Brain microvascular endothelial cell (primary cell): ENCODE data around the gene CCL15.
"Not testable (repeated sequence)": the region's sequence is repeated elsewhere in the genome, so short reads cannot be mapped to it uniquely, and the experiment has no call there.

Source experiments
- DNase-seq: peaks from one replicate; pipeline ENCODE4 v3.0.0-alpha.2; 2020
- H3K27ac ChIP-seq: fragments of 250-450 bp; sonication (Bioruptor Pico); 2 replicates; pipeline ENCODE4 v1.5.1; 2020; ENCODE audit warnings: mild to moderate bottlenecking, moderate library complexity
- H3K27me3 ChIP-seq: fragments of 250-450 bp; sonication (Bioruptor Pico); replicated peaks from 2 replicates; pipeline ENCODE4 v1.5.1; 2020; ENCODE audit warnings: mild to moderate bottlenecking
- H3K36me3 ChIP-seq: fragments of 250-450 bp; sonication (Bioruptor Pico); replicated peaks from 2 replicates; pipeline ENCODE4 v1.5.1; 2020; ENCODE audit warnings: mild to moderate bottlenecking
- H3K4me3 ChIP-seq: 2 replicates; pipeline ENCODE4 v1.5.1; 2011; ENCODE audit warnings: low read depth, mild to moderate bottlenecking, control low read depth, low read length, moderate library complexity
- in situ Hi-C: cut with HindIII; loops from 2 replicates; pipeline ENCODE4 v1.10.0; 2017; ENCODE audit warnings: low sequenced_read_pairs, low pct_ligation_motif_present
- TF ChIP-seq, protein P1 (sequence below): IDR thresholded peaks from 2 replicates; pipeline ENCODE4 v1.5.1; 2011; ENCODE audit warnings: low read depth, mild to moderate bottlenecking, moderate library complexity, low read length, control low read depth, inconsistent platforms; ENCODE audit errors: missing control alignments

CCL15 gene

DNA sequence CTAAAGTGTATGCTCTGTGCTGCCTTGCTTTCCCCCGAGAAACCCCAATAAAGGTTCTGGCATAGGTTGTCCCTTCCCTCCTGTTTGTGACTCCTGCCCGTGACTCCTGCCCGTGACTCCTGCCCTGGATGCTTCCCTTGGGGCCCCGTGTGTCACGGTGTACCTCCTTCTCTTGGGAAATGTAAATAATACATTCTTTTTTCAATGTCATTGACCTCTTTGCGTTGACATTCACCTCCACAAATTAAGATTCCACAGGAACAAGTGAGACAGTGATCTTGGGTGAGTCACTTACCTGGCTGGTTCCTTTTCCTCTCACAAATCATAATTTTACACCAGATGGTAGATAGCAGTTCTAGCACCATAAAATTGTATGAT lies 632 bp downstream of the CCL15 start:
- in situ Hi-C loops: no loop called here
- DNase-seq: no peak
- Histone ChIP-seq H3K27ac (no peak overlapping the region), H3K36me3 (no peaks in the 10 kb centered on the region), H3K4me3 (no peak overlapping the region), H3K27me3 (no peaks in the 10 kb centered on the region)
- TF ChIP-seq, protein P1, sequence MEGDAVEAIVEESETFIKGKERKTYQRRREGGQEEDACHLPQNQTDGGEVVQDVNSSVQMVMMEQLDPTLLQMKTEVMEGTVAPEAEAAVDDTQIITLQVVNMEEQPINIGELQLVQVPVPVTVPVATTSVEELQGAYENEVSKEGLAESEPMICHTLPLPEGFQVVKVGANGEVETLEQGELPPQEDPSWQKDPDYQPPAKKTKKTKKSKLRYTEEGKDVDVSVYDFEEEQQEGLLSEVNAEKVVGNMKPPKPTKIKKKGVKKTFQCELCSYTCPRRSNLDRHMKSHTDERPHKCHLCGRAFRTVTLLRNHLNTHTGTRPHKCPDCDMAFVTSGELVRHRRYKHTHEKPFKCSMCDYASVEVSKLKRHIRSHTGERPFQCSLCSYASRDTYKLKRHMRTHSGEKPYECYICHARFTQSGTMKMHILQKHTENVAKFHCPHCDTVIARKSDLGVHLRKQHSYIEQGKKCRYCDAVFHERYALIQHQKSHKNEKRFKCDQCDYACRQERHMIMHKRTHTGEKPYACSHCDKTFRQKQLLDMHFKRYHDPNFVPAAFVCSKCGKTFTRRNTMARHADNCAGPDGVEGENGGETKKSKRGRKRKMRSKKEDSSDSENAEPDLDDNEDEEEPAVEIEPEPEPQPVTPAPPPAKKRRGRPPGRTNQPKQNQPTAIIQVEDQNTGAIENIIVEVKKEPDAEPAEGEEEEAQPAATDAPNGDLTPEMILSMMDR: no peak

DNA sequence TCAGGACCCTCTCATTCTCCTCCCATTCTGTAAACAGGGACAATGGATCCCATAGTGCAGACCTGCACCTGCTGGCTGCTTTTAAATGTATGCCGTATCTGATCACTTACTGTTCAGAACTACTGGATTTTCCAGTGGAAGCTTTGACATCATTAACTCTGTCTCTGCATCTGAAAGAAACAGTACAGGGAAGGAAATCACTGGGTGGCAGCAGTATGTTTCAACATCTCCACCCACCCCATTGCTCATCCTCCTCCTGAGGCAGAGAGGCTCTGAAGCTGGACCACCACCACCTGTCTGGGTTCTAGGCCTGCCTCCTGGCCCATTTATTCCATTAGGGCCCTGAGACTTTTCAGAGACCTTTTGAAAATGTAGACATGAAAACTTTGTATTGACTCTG lies 2.6 kb downstream of the CCL15 start:
- TF ChIP-seq, protein P1: no peak
- no peaks in the 10 kb centered on the region for H3K27me3 ChIP-seq
- no peak overlapping the region for H3K4me3 ChIP-seq
- in situ Hi-C loops: no loop called here
- no peak for DNase-seq
- no peaks in the 10 kb centered on the region for H3K36me3 ChIP-seq
- no peak overlapping the region for H3K27ac ChIP-seq

DNA sequence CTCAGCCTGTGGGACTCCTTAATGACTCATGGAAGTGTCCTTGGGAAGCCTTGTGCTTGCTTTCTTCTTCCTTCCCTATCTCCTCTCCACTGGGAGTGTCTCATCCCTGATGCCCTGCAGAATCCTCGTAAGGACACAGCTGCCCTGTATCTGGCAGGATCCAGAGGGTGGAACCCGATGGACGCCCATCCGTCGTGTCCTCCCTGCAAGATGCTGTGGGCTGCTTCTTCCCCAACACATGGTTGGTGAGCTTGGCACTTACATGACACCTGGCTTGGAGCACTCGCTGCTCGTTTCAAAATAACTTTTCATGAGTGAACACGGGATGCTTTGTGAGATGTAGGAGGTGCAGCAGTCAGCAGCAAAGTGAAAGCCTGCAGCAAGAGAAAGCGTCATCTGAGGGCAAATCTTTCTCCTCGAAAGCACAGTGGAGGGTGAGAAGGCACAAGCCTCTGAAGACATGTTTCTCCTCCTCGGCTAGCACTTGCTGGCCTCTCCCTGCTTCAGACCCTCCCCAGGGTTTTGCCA lies 3.3 kb downstream of the CCL15 start:
- no peak overlapping the region for H3K27ac ChIP-seq
- in situ Hi-C loops: no loop called here
- no peak for DNase-seq
- no peak overlapping the region for H3K4me3 ChIP-seq
- no peaks in the 10 kb centered on the region for H3K36me3 ChIP-seq
- TF ChIP-seq, protein P1: no peak
- H3K27me3 ChIP-seq: no peaks in the 10 kb centered on the region

DNA sequence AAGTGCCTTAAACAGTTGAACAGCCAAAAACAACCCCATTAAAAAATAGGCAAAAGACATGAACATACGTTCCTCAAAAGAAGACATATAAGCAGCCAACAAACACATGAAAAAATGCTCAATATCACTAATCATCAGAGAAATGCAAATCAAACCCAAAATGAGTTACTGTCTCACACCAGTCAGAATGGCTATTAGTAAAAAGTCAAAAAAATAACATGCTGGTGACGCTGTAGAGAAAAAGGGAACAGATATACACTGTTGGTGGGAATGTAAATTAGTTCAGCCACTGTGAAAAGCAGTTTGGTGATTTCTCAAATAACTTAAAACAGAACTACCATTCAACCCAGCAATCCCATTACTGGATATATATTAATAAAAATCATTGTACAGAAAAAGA lies 6.0 kb downstream of the CCL15 start:
- H3K27ac ChIP-seq, H3K36me3 ChIP-seq, H3K27me3 ChIP-seq, H3K4me3 ChIP-seq, DNase-seq, in situ Hi-C loops: not testable (repeated sequence)

DNA sequence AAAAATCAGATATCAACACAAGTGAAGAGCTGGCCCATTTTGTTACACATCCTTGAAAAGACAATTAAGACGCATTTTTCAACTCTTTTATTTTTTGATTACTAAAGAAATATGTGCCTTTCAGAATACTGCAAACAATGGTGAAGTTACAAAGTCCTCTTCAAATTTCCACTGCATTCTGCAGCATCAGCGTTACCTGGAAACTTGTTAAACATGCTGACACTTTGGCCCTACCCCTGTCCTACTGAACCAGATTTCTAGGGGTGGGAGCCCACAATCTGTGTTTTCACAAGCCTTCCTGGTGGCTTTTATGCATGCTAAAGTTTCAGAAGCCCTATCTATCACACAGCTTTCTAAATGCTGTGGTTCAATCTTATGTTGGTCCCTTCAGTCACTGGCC lies 10.3 kb downstream of the CCL15 start:
- Histone ChIP-seq H3K27ac (no peak overlapping the region), H3K27me3 (no peaks in the 10 kb centered on the region), H3K36me3 (no peaks in the 10 kb centered on the region), H3K4me3 (no peak overlapping the region)
- DNase-seq: no peak
- TF ChIP-seq, protein P1: no peak
- in situ Hi-C loops: no loop called here

DNA sequence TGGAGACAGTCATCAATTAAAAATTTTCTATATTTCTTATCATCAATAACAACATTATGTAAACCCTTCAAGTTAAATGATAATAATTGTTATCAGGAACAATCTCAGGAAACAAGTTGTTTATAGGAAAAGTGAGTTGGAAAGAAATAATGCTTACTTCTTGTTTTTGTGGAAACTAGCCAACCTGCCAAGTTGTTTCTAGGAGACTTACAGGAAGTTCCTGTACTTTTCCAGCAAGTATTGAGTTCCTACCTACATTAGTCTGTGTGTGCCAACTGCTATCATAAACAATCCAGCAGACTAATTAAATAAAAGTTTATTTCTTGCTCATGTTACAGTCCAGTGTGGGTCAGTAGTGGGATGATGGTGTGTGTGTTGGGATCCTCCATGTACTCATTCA lies 13.2 kb downstream of the CCL15 start:
- DNase-seq: no peak
- no peaks in the 10 kb centered on the region for H3K36me3 ChIP-seq
- no peak overlapping the region for H3K27ac ChIP-seq
- H3K4me3 ChIP-seq: no peak overlapping the region
- TF ChIP-seq, protein P1: no peak
- H3K27me3 ChIP-seq: no peaks in the 10 kb centered on the region
- in situ Hi-C loops: no loop called here
